H1 (cell line): ENCODE data around the gene FOXL2. TPM values are rescaled to one million over a fixed set of nuclear protein-coding genes. Genes with fewer than 3 reads are reported as not detected.
A peak's percentile ranks its signal among the peaks of the same experiment; 100 is the strongest.

Experiments
- ASH2L ChIP-seq: fragments of 200-600, 300-600 bp; sonication (generic); IDR thresholded peaks from one replicate; pipeline ENCODE4 v1.7.1; 2017; ENCODE audit warnings: low read length
- CEBPB ChIP-seq: IDR thresholded peaks from 2 replicates; pipeline ENCODE4 v1.6.1; 2012; ENCODE audit warnings: low read depth, low read length
- CHD2 ChIP-seq: IDR thresholded peaks from 2 replicates; pipeline ENCODE4 v1.6.1; 2012; ENCODE audit warnings: low read length, improper control_type of control experiment
- EGR1 ChIP-seq: IDR thresholded peaks from 2 replicates; pipeline ENCODE4 v1.6.1; 2011; ENCODE audit warnings: low read depth, low read length, borderline replicate concordance
- EZH2 ChIP-seq: fragments of 200-600 bp; sonication (generic); IDR thresholded peaks from 2 replicates; pipeline ENCODE4 v1.7.1; 2012; ENCODE audit warnings: low read depth, mild to moderate bottlenecking, moderate library complexity, low read length, inconsistent platforms; ENCODE audit not compliant: severe bottlenecking
- JUN ChIP-seq: IDR thresholded peaks from 2 replicates; pipeline ENCODE4 v1.6.1; 2011; ENCODE audit warnings: low read depth, mild to moderate bottlenecking, improper control_type of control experiment, low read length
- JUND ChIP-seq: IDR thresholded peaks from 2 replicates; pipeline ENCODE4 v1.6.1; 2011; ENCODE audit warnings: mild to moderate bottlenecking, improper control_type of control experiment, low read length
- KDM1A ChIP-seq: fragments of 200-600, 300-600 bp; sonication (generic); IDR thresholded peaks from 2 replicates; pipeline ENCODE4 v1.7.1; 2016; ENCODE audit warnings: mild to moderate bottlenecking, low read length, borderline replicate concordance
- NANOG ChIP-seq: IDR thresholded peaks from 2 replicates; pipeline ENCODE4 v1.6.1; 2011; ENCODE audit warnings: low read length, low read depth, mild to moderate bottlenecking, inconsistent platforms; ENCODE audit not compliant: insufficient read depth, poor library complexity, severe bottlenecking
- POLR2A ChIP-seq, 2 experiments: IDR thresholded peaks; 1 replicate in 1 of 2; 2 replicates in 1 of 2; pipeline ENCODE4 v1.6.1; 2011; ENCODE audit warnings: low read depth in 2 of 2, low read length in 2 of 2, mild to moderate bottlenecking in 2 of 2; ENCODE audit errors: control extremely low read depth in 1 of 2
- RNF2 ChIP-seq: fragments of 200-900, 300-1000 bp; sonication (generic); IDR thresholded peaks from 2 replicates; pipeline ENCODE4 v1.7.1; 2016; ENCODE audit warnings: borderline replicate concordance, low read depth, mild to moderate bottlenecking, antibody characterized with exemption, low read length; ENCODE audit not compliant: poor library complexity, severe bottlenecking; ENCODE audit errors: missing control alignments
- RXRA ChIP-seq: IDR thresholded peaks from 2 replicates; pipeline ENCODE4 v1.6.1; 2011; ENCODE audit warnings: low read depth, mild to moderate bottlenecking, low read length, moderate library complexity; ENCODE audit not compliant: insufficient read depth
- SP2 ChIP-seq: IDR thresholded peaks from 2 replicates; pipeline ENCODE4 v1.6.1; 2012; ENCODE audit warnings: mild to moderate bottlenecking, low read length, inconsistent platforms
- SP4 ChIP-seq: IDR thresholded peaks from 2 replicates; pipeline ENCODE4 v1.6.1; 2012; ENCODE audit warnings: low read length, inconsistent platforms
- SRF ChIP-seq: IDR thresholded peaks from 2 replicates; pipeline ENCODE4 v1.6.1; 2011; ENCODE audit warnings: mild to moderate bottlenecking, low read depth, low read length, moderate library complexity
- ZNF274 ChIP-seq: IDR thresholded peaks from 2 replicates; pipeline ENCODE4 v1.7.0; 2012; ENCODE audit warnings: low read length, borderline replicate concordance; ENCODE audit errors: extremely low read depth
- polyA plus RNA-seq, 7 experiments: library from polyadenylated mRNA; depleted of rRNA in 3 of 7; stranded (reverse) in 5 of 7; unstranded in 2 of 7; fragments of >200 nt in 5 of 7; fragments of 200-250 nt in 2 of 7; gene quantifications; 1 replicate in 5 of 7; 2 replicates in 1 of 7; 4 replicates in 1 of 7; pipeline versions ENCODE4 v1.2.1 to v1.2.3, GENCODE V29; 2011 to 2013; ENCODE audit warnings: missing spikeins in 2 of 7, mixed read lengths in 2 of 7
- total RNA-seq: library from RNA; stranded (reverse); fragmentation: NEBNext Ultra II Directional; extraction: Animal tissue kit (Norgen Biotek cat#: 25700); gene quantifications from 2 replicates; pipeline ENCODE4 v1.2.1, GENCODE V29; 2021
- TF ChIP-seq, protein P1 (sequence below): IDR thresholded peaks from 2 replicates; pipeline ENCODE4 v1.6.1; 2012; ENCODE audit warnings: low read length, inconsistent platforms
- TF ChIP-seq, protein P2 (sequence below): IDR thresholded peaks from 2 replicates; pipeline ENCODE4 v1.6.1; 2012; ENCODE audit warnings: inconsistent platforms
- TF ChIP-seq, protein P3 (sequence below): IDR thresholded peaks from 2 replicates; pipeline ENCODE4 v1.6.1; 2011; ENCODE audit warnings: low read length, improper control_type of control experiment
- TF ChIP-seq, protein P4 (sequence below): IDR thresholded peaks from 2 replicates; pipeline ENCODE4 v1.6.1; 2012; ENCODE audit warnings: inconsistent platforms

The FOXL2 gene
- total and polyA plus RNA-seq, 2 of the 8 experiments (the other 6 are each of a cell fraction or from before 2014, with no cell fraction given) = 0.59 to 2.4 TPM

DNA sequence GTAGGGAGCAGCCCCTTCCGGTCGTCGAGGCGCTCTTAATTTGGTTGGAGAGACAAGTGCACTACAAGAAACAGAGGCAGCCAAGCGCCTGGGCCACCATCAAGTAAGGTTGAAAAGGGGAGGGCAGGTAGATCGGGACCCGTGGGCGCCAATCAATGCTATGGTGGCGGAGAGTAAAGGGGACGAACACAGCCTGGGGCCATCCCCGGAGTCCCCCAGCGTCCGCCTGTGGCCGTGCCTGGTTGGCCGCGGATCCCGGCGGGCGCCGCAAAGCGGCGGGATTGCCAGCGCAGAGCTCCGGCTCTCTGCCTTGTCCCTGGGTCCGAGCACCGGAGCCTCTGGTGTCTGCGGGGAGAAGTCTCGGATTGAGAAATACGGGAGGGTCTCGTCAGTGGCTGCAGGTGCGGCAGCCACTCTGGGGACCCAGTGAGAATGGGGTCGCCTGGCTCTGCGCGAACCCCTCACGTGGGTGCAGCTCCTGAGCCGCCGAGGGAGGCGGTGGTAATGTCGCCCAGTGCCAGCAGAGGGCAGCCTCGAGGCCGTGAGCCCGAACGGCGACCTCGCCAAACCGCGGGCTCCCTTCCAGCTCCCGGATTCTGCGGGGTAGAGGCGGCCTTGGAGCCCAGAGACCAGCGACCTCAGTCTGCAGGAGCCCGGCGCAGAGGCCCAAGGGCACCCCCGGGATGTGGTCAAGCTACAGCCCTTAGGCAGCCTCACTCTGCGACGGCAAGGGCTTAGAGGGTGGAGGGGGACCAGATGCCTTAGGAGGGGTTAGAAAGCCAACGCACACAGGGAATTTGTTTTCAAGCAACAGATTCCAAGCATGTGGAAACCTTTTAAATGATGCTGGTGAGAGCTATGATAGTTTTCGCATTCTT is 10.8 kb downstream of the FOXL2 start (continued):
- TF ChIP-seq NANOG (no peak), SRF (no peak), RXRA (no peak), CEBPB (no peak), JUN (no peak), ASH2L (peak; percentile 53), SP2 (no peak), JUND (no peak), SP4 (no peak), RNF2 (no peak), KDM1A (no peak), CHD2 (peak; percentile 34; the same call in 1 of the 2 replicates), ZNF274 (no peak), EZH2 (no peak), EGR1 (no peak), POLR2A (IDR thresholded peaks at IDR 0.05; ENCODE audit: control extremely low read depth in 1 of 2, low read depth in 2 of 2, low read length in 2 of 2) (no peak; a peak in 1 of 3 replicates)
- TF ChIP-seq, protein P1, sequence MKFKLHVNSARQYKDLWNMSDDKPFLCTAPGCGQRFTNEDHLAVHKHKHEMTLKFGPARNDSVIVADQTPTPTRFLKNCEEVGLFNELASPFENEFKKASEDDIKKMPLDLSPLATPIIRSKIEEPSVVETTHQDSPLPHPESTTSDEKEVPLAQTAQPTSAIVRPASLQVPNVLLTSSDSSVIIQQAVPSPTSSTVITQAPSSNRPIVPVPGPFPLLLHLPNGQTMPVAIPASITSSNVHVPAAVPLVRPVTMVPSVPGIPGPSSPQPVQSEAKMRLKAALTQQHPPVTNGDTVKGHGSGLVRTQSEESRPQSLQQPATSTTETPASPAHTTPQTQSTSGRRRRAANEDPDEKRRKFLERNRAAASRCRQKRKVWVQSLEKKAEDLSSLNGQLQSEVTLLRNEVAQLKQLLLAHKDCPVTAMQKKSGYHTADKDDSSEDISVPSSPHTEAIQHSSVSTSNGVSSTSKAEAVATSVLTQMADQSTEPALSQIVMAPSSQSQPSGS = no peak
- TF ChIP-seq, protein P2, sequence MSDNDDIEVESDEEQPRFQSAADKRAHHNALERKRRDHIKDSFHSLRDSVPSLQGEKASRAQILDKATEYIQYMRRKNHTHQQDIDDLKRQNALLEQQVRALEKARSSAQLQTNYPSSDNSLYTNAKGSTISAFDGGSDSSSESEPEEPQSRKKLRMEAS = peak; percentile 82
- TF ChIP-seq, protein P3, sequence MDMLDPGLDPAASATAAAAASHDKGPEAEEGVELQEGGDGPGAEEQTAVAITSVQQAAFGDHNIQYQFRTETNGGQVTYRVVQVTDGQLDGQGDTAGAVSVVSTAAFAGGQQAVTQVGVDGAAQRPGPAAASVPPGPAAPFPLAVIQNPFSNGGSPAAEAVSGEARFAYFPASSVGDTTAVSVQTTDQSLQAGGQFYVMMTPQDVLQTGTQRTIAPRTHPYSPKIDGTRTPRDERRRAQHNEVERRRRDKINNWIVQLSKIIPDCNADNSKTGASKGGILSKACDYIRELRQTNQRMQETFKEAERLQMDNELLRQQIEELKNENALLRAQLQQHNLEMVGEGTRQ = peak; percentile 68
- TF ChIP-seq, protein P4, sequence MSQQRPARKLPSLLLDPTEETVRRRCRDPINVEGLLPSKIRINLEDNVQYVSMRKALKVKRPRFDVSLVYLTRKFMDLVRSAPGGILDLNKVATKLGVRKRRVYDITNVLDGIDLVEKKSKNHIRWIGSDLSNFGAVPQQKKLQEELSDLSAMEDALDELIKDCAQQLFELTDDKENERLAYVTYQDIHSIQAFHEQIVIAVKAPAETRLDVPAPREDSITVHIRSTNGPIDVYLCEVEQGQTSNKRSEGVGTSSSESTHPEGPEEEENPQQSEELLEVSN = peak; percentile 75
